ENCODE data around the gene RFX2.
"Not testable (repeated sequence)": the region's sequence is repeated elsewhere in the genome, so short reads cannot be mapped to it uniquely, and the experiment has no call there.

The RFX2 gene

GRCh38 chr19:5990289-5990797 lies 120.0 kb downstream of the RFX2 start:
- peak; percentile 70 for DNase-seq (ENCODE audit: low spot score)

- DNase-seq (ENCODE audit: low spot score): no peak
Observed at GRCh38 chr19:5989388-5990074, 120.8 kb downstream of the RFX2 start.

DNA sequence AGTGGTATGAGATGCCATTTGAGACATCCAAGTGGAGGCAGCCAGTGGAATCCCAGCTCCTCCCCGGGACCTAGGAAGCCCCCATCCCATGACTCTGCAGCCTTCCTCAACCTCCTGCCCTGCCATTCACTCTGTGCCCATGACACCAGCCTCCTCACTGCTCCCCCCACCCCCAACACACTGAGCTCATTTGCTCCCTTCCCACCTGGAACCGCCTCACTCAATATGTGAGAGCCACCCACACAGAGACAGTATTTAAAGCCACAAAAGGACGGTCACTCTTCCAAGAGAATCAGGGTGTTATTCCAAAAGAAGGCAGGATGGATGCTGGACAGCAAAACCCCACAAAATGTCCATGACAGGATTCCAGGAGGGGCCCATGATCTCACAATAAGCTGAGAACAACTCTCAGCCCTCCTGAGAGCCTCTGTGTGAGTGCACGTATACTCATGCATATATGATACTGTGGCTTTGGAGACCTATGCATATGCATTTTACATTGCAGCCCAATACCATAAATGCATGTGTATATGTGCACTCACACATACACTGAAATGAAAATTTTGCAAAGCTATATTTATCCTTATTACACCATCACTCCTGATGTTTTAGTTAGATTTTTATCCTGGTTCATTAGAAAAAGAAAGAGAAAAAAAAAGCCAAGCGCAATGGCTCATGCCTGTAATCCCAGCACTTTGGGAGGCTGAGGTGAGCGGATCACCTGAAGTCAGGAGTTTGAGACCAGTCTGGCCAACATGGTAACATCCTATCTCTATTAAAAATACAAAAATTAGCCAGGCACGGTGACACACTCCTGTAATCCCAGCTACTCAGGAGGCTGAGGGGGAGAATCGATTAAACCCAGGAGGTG lies 121.5 kb downstream of the RFX2 start:
- no peak for DNase-seq (ENCODE audit: low spot score)

DNA sequence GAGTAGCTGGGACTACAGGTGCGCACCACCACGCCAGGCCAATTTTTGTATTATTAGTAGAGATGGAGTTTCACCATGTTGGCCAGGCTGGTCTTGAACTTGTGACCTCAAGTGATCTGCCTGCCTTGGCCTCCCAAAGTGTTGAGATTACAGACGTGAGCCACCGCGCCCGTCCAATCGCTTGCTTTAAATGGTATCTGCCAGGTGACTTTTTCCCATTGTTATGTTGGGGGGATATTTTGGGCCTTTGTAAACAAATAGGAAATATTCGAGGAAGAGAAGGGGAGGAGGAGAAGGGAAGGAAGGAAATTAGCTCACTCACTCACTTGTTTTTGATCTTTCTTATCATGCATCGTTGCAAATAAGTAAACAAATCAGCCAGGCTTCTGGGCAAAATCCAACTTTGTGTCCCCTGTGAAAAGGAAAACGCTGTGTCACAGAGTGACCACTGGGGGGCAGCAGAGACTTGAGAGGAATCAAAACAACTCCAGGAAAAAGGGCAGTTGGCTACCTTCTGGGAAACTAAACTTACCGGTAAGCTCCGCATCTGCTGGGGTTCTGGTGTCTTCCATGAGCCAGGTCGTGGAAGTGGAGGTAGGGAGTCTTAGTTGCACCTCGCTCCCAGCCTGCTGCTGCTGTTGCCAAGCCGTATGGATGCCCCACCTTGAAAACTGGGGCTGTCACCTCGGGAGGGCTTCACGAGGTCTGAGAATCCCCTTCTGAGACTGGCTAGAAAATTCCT lies 123.1 kb downstream of the RFX2 start:
- peak; percentile 80 for DNase-seq (ENCODE audit: low spot score)

GRCh38 chr19:5985837-5986236 lies 124.5 kb downstream of the RFX2 start:
- DNase-seq (ENCODE audit: low spot score): not testable (repeated sequence)

- DNase-seq (ENCODE audit: low spot score): no peak
Observed at GRCh38 chr19:5985098-5985783, 125.1 kb downstream of the RFX2 start.

DNA sequence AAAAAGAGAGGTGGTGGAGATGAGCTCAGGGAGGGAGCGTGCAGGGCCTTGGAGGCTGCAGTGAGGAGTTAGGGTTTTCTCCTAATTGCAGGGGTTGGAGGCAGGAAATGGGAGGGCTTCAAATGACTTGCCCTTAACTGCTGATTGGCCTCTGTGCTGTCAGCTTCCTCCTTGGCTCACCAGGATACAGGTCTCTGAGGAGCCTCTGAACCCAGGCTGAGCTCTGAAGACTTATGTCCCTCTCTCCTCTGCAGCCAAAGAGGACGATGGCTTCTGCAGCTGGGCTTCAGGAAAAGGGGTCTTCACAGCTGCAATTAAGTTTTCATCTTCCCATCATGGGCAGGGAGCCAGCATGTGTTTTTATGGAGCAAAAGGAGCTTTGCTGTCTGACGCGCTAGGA lies 125.7 kb downstream of the RFX2 start:
- DNase-seq (ENCODE audit: low spot score): no peak

GRCh38 chr19:5983367-5983955 lies 126.8 kb downstream of the RFX2 start:
- no peak for DNase-seq (ENCODE audit: low spot score)

- no peak for DNase-seq (ENCODE audit: low spot score)
Observed at GRCh38 chr19:5978606-5979552, 131.4 kb downstream of the RFX2 start.

- peak; percentile 99 for DNase-seq (ENCODE audit: low spot score)
Observed at GRCh38 chr19:5977785-5978605, 132.3 kb downstream of the RFX2 start, which contains the start of gene RANBP3. Gene RANBP3 (minus strand): TSS chr19:5978140. CDS start chr19:5978082, 58 bp downstream.

- DNase-seq (ENCODE audit: low spot score): peak; percentile 61
Observed at GRCh38 chr19:5977222-5977784, 133.0 kb downstream of the RFX2 start.

DNA sequence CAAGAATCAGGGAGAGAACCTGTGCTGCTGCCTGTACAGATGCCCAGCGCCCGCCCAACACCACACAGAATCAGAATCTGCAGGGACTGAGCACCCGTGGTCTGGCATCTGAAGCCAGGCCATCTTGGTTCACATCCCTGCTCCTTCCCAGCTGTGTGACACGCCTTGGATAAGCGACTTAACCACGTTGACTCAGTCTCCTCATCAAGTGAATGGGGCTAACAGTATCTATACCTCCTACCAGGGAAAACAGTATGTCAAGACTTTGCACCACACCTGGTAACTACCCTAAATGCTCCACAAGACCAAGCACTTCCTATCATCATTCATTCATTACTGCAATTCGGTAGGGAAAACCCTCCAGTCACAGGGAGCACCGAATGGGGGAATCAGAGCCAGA lies 133.5 kb downstream of the RFX2 start:
- no peak for DNase-seq (ENCODE audit: low spot score)

DNA sequence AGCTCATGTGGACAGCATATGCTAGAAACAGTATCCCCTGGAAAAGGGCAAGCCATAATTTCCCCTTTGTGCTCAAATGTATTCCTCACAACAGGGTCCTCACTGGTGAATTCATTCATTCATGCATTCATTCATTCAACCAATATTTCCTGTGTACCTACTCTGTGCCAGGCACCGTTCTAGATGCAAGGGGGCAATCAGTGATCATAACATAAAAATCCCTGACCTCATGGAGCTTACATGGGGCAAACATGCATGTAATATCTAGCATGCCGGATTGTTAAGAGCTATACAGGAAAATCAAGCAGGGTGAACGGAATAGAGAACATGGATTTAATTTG lies 134.9 kb downstream of the RFX2 start:
- no peak for DNase-seq (ENCODE audit: low spot score)

- no peak for DNase-seq (ENCODE audit: low spot score)
Observed at GRCh38 chr19:5974721-5975387, 135.4 kb downstream of the RFX2 start.

- no peak for DNase-seq (ENCODE audit: low spot score)
Observed at GRCh38 chr19:5973867-5974635, 136.2 kb downstream of the RFX2 start.

DNA sequence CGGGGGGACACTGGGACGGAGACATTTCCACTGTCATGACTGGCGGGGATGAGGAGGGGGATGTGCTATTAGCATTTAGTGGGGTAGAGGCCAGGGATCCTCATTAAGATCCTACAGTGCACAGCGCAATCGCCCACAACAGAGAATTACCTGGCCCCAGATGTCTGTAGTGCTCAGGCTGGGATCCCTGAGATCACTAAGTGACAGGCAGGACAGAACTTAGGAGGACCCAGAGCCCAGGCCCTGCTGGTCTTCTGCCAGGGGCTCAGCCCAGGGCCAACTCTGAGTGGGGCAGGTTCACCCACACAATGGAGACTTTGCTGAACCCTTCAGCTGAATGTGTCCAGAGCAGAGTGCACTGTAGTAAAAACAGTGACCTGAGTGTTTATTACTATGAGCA lies 136.9 kb downstream of the RFX2 start:
- no peak for DNase-seq (ENCODE audit: low spot score)

DNA sequence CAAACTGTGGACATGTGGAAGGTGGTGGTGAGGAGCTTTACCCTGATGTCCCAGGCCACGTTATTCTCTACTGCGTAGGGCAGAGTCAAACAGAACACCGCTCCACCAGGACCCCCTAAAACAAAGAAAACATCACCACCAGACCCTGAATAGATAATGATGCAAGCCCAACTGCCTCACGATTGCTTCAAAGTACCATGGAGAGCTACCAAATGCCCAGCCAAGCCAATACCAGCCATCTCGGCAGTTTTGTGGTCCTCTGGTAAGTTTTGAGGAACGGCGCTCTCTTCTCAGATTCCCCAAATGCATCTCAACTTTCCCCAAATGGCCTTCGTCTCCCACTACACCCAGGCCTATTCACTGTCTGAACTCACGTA lies 138.0 kb downstream of the RFX2 start:
- DNase-seq (ENCODE audit: low spot score): no peak

Data from ecto neural progenitor cell (in vitro differentiated cells).